DND-41 (cell line): ENCODE measurements around the gene MCM6.

Source experiments
- ATAC-seq: fragments of 200-7000 bp; cut with Tn5 transposase; 3 replicates; pipeline ENCODE4 v1.9.1; 2021; ENCODE audit warnings: low read depth; ENCODE audit not compliant: insufficient read depth
- DNase-seq: peaks from one replicate; pipeline ENCODE4 v3.0.0-alpha.2; 2020
- H2AFZ ChIP-seq: 2 replicates; pipeline ENCODE4 v1.6.0; 2012; ENCODE audit warnings: low read depth, low read length
- H3K27ac ChIP-seq: 2 replicates; pipeline ENCODE4 v1.5.1; 2012; ENCODE audit warnings: low read length, inconsistent platforms
- H3K27me3 ChIP-seq: fragments of 200-600 bp; sonication (generic); 2 replicates; pipeline ENCODE4 v1.6.0; 2012; ENCODE audit warnings: low read length, mild to moderate bottlenecking, inconsistent platforms; ENCODE audit not compliant: insufficient read depth, poor library complexity
- H3K36me3 ChIP-seq: 2 replicates; pipeline ENCODE4 v1.5.1; 2012; ENCODE audit warnings: low read length, inconsistent platforms; ENCODE audit not compliant: insufficient read depth
- H3K4me1 ChIP-seq: 2 replicates; pipeline ENCODE4 v1.5.1; 2012; ENCODE audit warnings: mild to moderate bottlenecking, low read length; ENCODE audit not compliant: insufficient read depth
- H3K4me2 ChIP-seq: 2 replicates; pipeline ENCODE4 v1.6.0; 2012; ENCODE audit warnings: mild to moderate bottlenecking, moderate library complexity, low read length, inconsistent platforms; ENCODE audit not compliant: insufficient read depth
- H3K4me3 ChIP-seq, 2 experiments: fragments of 200-600 bp in 1 of 2; shearing (Covaris generic) in 1 of 2; 2 replicates each; pipeline ENCODE4 v1.5.1; 2012 to 2016; ENCODE audit warnings: inconsistent platforms in 2 of 2, low read length in 2 of 2, mild to moderate bottlenecking in 2 of 2, low read depth in 1 of 2, moderate library complexity in 1 of 2
- H3K79me2 ChIP-seq: 2 replicates; pipeline ENCODE4 v1.6.0; 2012; ENCODE audit warnings: low read length, inconsistent platforms; ENCODE audit not compliant: insufficient read depth
- H3K9ac ChIP-seq: 2 replicates; pipeline ENCODE4 v1.6.0; 2012; ENCODE audit warnings: low read depth, mild to moderate bottlenecking, inconsistent platforms, low read length, moderate library complexity
- H3K9me3 ChIP-seq: 2 replicates; pipeline ENCODE4 v1.5.1; 2012; ENCODE audit warnings: low read length, moderate library complexity, mild to moderate bottlenecking, inconsistent platforms; ENCODE audit not compliant: insufficient read depth, severe bottlenecking
- H4K20me1 ChIP-seq: 2 replicates; pipeline ENCODE4 v1.6.0; 2012; ENCODE audit warnings: low read length; ENCODE audit not compliant: insufficient read depth
- CTCF ChIP-seq: IDR thresholded peaks from 2 replicates; pipeline ENCODE4 v1.5.1; 2012; ENCODE audit warnings: borderline replicate concordance, low read length, moderate library complexity, mild to moderate bottlenecking; ENCODE audit not compliant: poor library complexity, severe bottlenecking; ENCODE audit errors: extremely low read depth
- EZH2 ChIP-seq: IDR thresholded peaks from 3 replicates; pipeline ENCODE4 v1.6.1; 2012; ENCODE audit warnings: borderline replicate concordance, low read depth, mild to moderate bottlenecking, moderate library complexity, low read length, inconsistent platforms; ENCODE audit not compliant: severe bottlenecking

MCM6 gene

GRCh38 chr2:135851858-135852257 lies 24.4 kb downstream of the MCM6 start:
- ATAC-seq: no peak

GRCh38 chr2:135850892-135851668 lies 25.2 kb downstream of the MCM6 start:
- no peak for TF ChIP-seq CTCF
- TF ChIP-seq EZH2: no peak
- no peak overlapping the region for H3K9ac ChIP-seq
- DNase-seq (no peak), ATAC-seq (no peak)
- peaks cover 44% of the 10 kb centered on the region for H3K79me2 ChIP-seq
- H2AFZ ChIP-seq: no peak overlapping the region
- H3K4me2 ChIP-seq: no peak overlapping the region
- H3K27ac ChIP-seq: no peak overlapping the region
- H4K20me1 ChIP-seq: peaks cover 13% of the 10 kb centered on the region; the same call in 1 of the 2 replicates
- H3K36me3 ChIP-seq: peaks cover 98% of the 10 kb centered on the region
- no peaks in the 10 kb centered on the region for H3K27me3 ChIP-seq
- H3K4me1 ChIP-seq: no peaks in the 10 kb centered on the region
- no peaks in the 10 kb centered on the region for H3K9me3 ChIP-seq
- H3K4me3 ChIP-seq: no peak overlapping the region

More at GRCh38 chr2:135851858-135852257, 24.4 kb downstream of the MCM6 start:
- no peak overlapping the region for H3K9ac ChIP-seq
- TF ChIP-seq EZH2: no peak
- TF ChIP-seq CTCF: no peak
- H3K36me3 ChIP-seq: peaks cover 98% of the 10 kb centered on the region
- H3K27ac ChIP-seq: no peak overlapping the region
- H3K4me2 ChIP-seq: no peak overlapping the region
- no peaks in the 10 kb centered on the region for H3K27me3 ChIP-seq
- no peak for DNase-seq
- no peak overlapping the region for H3K4me3 ChIP-seq
- H4K20me1 ChIP-seq: peaks cover 11% of the 10 kb centered on the region; the same call in 1 of the 2 replicates
- no peaks in the 10 kb centered on the region for H3K4me1 ChIP-seq
- H3K79me2 ChIP-seq: peaks cover 44% of the 10 kb centered on the region
- H2AFZ ChIP-seq: no peak overlapping the region
- H3K9me3 ChIP-seq: no peaks in the 10 kb centered on the region

- H3K4me3 ChIP-seq: no peak overlapping the region
- H2AFZ ChIP-seq: no peak overlapping the region
- no peak for ATAC-seq
- H3K9ac ChIP-seq: no peak overlapping the region
- peaks cover 36% of the 10 kb centered on the region for H3K79me2 ChIP-seq
- no peak for DNase-seq
- H3K27me3 ChIP-seq: no peaks in the 10 kb centered on the region
- H4K20me1 ChIP-seq: peaks cover 18% of the 10 kb centered on the region; the same call in 1 of the 2 replicates
- H3K36me3 ChIP-seq: peaks cover 99% of the 10 kb centered on the region
- no peak overlapping the region for H3K27ac ChIP-seq
- no peaks in the 10 kb centered on the region for H3K9me3 ChIP-seq
- H3K4me1 ChIP-seq: no peaks in the 10 kb centered on the region
- no peak overlapping the region for H3K4me2 ChIP-seq
- TF ChIP-seq EZH2 (no peak), CTCF (no peak)
These were observed 27.2 kb downstream of the MCM6 start for GRCh38 chr2:135849087-135849486.
